PC-9 (cell line): ENCODE measurements around the gene CLIP1. TPM values are rescaled to one million over a fixed set of nuclear protein-coding genes. Genes with fewer than 3 reads are reported as not detected.

Experiments
- BruUV-seq: library from RNA; stranded (reverse); fragments of 400-500 nt; replicated peaks from 2 replicates; lab custom pipeline; 2021; lab: Mats Ljungman, UMichigan
- CTCF ChIA-PET: fragments of 300-600 bp; sonication (Branson Sonifier 250); formaldehyde crosslinking; loops from one replicate; lab custom pipeline; 2022; ENCODE audit warnings: antibody characterized with exemption; lab: Charles Lee
- POLR2A ChIA-PET: fragments of 300-600 bp; sonication (Branson Sonifier 250); formaldehyde crosslinking; loops from one replicate; lab custom pipeline; 2022; ENCODE audit warnings: antibody characterized with exemption; ENCODE audit not compliant: unreplicated experiment; lab: Charles Lee
- DNase-seq, 2 experiments: peaks; one replicate each; pipeline versions ENCODE4 v3.0.0 to v3.0.0-alpha.2; 2015 to 2022; ENCODE audit warnings: mixed read lengths in 1 of 2
- H2AFZ ChIP-seq: fragments of 200-600 bp; sonication (generic); 2 replicates; pipeline ENCODE4 v1.8.1; 2017; ENCODE audit warnings: antibody characterized with exemption
- H3F3A ChIP-seq: fragments of 200-600 bp; sonication (generic); 2 replicates; pipeline ENCODE4 v1.8.1; 2017; ENCODE audit warnings: antibody characterized with exemption, mild to moderate bottlenecking, low read depth; ENCODE audit not compliant: insufficient read depth
- H3K27ac ChIP-seq: fragments of 200-600 bp; sonication (generic); 2 replicates; pipeline ENCODE4 v1.6.1; 2016; ENCODE audit warnings: mixed run types
- H3K27me3 ChIP-seq: fragments of 200-600 bp; sonication (generic); 2 replicates; pipeline ENCODE4 v1.6.1; 2016; ENCODE audit warnings: low read depth, mixed run types; ENCODE audit not compliant: insufficient read depth
- H3K36me3 ChIP-seq: fragments of 200-600 bp; sonication (generic); 2 replicates; pipeline ENCODE4 v1.6.1; 2016; ENCODE audit warnings: low read depth, mixed run types
- H3K4me1 ChIP-seq: fragments of 200-600 bp; sonication (generic); replicated peaks from 2 replicates; pipeline ENCODE4 v1.6.1; 2016; ENCODE audit warnings: mixed run types; ENCODE audit not compliant: insufficient read depth
- H3K4me2 ChIP-seq: fragments of 200-600 bp; sonication (generic); 2 replicates; pipeline ENCODE4 v1.6.1; 2017; ENCODE audit warnings: mixed run types
- H3K4me3 ChIP-seq: fragments of 200-600 bp; sonication (generic); 2 replicates; pipeline ENCODE4 v1.6.1; 2016; ENCODE audit warnings: mixed run types
- H3K79me2 ChIP-seq: fragments of 200-600 bp; sonication (generic); 2 replicates; pipeline ENCODE4 v1.6.1; 2017; ENCODE audit warnings: low read depth, mixed run types
- H3K9me2 ChIP-seq: fragments of 200-600 bp; sonication (generic); 2 replicates; pipeline ENCODE4 v1.8.1; 2017; ENCODE audit warnings: mild to moderate bottlenecking; ENCODE audit not compliant: insufficient read depth
- H3K9me3 ChIP-seq: fragments of 200-600 bp; sonication (generic); 2 replicates; pipeline ENCODE4 v1.8.1; 2016; ENCODE audit warnings: low read depth; ENCODE audit not compliant: insufficient read depth
- H4K20me1 ChIP-seq: fragments of 200-600 bp; sonication (generic); 2 replicates; pipeline ENCODE4 v1.8.1; 2017; ENCODE audit not compliant: insufficient read depth
- EZH2 ChIP-seq: fragments of 200-600 bp; sonication (generic); IDR thresholded peaks from 2 replicates; pipeline ENCODE4 v1.8.0; 2017; ENCODE audit warnings: antibody characterized with exemption, low read depth
- intact Hi-C: fragments of 100-400 bp; cut with micrococcal nuclease; formaldehyde crosslinking; loops from one replicate; pipeline ENCODE4 v1.10.0; 2022; ENCODE audit not compliant: unreplicated experiment
- total RNA-seq: library from RNA; stranded (reverse); gene quantifications from 2 replicates; pipeline ENCODE4 v1.2.3, GENCODE V29; 2021
- TF ChIP-seq, protein P1 (sequence below): fragments of 200-600 bp; sonication (generic); conservative IDR thresholded peaks from 2 replicates; pipeline ENCODE4 v1.6.1; 2017; ENCODE audit warnings: mixed run types, antibody characterized with exemption, mild to moderate bottlenecking, moderate library complexity

Gene CLIP1
- total RNA-seq, 1 experiment from 2014 or later, result 86.9 TPM

GRCh38 chr12:122309564-122310121, 112.8 kb downstream of the CLIP1 start:
- no TSS peak for BruUV-seq
- Histone ChIP-seq H3K4me3 (no peak overlapping the region), H3K4me1 (no peaks in the 10 kb centered on the region), H3K9me2 (no peaks in the 10 kb centered on the region; the same call in 1 of the 2 replicates), H3F3A (no peaks in the 10 kb centered on the region; the same call in 1 of the 2 replicates), H3K27me3 (no peaks in the 10 kb centered on the region), H3K9me3 (no peaks in the 10 kb centered on the region), H2AFZ (no peak overlapping the region), H3K27ac (no peak overlapping the region), H4K20me1 (0 out of 2 replicates have a peak, but pooled peaks cover 9% of the 10 kb centered on the region), H3K79me2 (no peaks in the 10 kb centered on the region), H3K4me2 (no peak overlapping the region), H3K36me3 (peaks cover 6% of the 10 kb centered on the region)
- POLR2A ChIA-PET, result no interaction called here
- no peak for TF ChIP-seq EZH2
- DNase-seq, result no peak
- CTCF ChIA-PET, result no interaction called here
- intact Hi-C loops, result no loop called here

GRCh38 chr12:122308811-122309210, 113.7 kb downstream of the CLIP1 start:
- DNase-seq, result no peak
- intact Hi-C loops, result no loop called here
- no peaks in the 10 kb centered on the region; the same call in 1 of the 2 replicates for H3K9me2 ChIP-seq
- H4K20me1 ChIP-seq, result 0 out of 2 replicates have a peak, but pooled peaks cover 9% of the 10 kb centered on the region
- TF ChIP-seq, protein P1, sequence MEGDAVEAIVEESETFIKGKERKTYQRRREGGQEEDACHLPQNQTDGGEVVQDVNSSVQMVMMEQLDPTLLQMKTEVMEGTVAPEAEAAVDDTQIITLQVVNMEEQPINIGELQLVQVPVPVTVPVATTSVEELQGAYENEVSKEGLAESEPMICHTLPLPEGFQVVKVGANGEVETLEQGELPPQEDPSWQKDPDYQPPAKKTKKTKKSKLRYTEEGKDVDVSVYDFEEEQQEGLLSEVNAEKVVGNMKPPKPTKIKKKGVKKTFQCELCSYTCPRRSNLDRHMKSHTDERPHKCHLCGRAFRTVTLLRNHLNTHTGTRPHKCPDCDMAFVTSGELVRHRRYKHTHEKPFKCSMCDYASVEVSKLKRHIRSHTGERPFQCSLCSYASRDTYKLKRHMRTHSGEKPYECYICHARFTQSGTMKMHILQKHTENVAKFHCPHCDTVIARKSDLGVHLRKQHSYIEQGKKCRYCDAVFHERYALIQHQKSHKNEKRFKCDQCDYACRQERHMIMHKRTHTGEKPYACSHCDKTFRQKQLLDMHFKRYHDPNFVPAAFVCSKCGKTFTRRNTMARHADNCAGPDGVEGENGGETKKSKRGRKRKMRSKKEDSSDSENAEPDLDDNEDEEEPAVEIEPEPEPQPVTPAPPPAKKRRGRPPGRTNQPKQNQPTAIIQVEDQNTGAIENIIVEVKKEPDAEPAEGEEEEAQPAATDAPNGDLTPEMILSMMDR, result no peak
- TF ChIP-seq EZH2, result no peak
- H3K36me3 ChIP-seq, result peaks cover 6% of the 10 kb centered on the region
- H3K4me2 ChIP-seq, result no peak overlapping the region
- H3K27me3 ChIP-seq, result no peaks in the 10 kb centered on the region
- H3K4me3 ChIP-seq, result no peak overlapping the region
- H3K79me2 ChIP-seq, result no peaks in the 10 kb centered on the region
- H2AFZ ChIP-seq, result no peak overlapping the region
- ChIA-PET CTCF (no interaction called here), POLR2A (no interaction called here)
- H3K9me3 ChIP-seq, result no peaks in the 10 kb centered on the region
- H3F3A ChIP-seq, result no peaks in the 10 kb centered on the region; the same call in 1 of the 2 replicates
- H3K4me1 ChIP-seq, result no peaks in the 10 kb centered on the region
- BruUV-seq, result no TSS peak
- H3K27ac ChIP-seq, result no peak overlapping the region

- 0 out of 2 replicates have a peak, but pooled peaks cover 9% of the 10 kb centered on the region for H4K20me1 ChIP-seq
- TF ChIP-seq, protein P1, result no peak
- TF ChIP-seq EZH2, result no peak
- no TSS peak for BruUV-seq
- no peaks in the 10 kb centered on the region; the same call in 1 of the 2 replicates for H3K9me2 ChIP-seq
- H3K36me3 ChIP-seq, result peaks cover 6% of the 10 kb centered on the region
- no peak for DNase-seq
- H3K4me1 ChIP-seq, result no peaks in the 10 kb centered on the region
- H3F3A ChIP-seq, result peaks cover 4% of the 10 kb centered on the region; the same call in 1 of the 2 replicates
- H2AFZ ChIP-seq, result no peak overlapping the region
- POLR2A ChIA-PET, result no interaction called here
- H3K9me3 ChIP-seq, result no peaks in the 10 kb centered on the region
- H3K79me2 ChIP-seq, result no peaks in the 10 kb centered on the region
- intact Hi-C loops, result no loop called here
- no peaks in the 10 kb centered on the region for H3K27me3 ChIP-seq
- H3K4me3 ChIP-seq, result no peak overlapping the region
- CTCF ChIA-PET, result no interaction called here
- H3K27ac ChIP-seq, result no peak overlapping the region
- H3K4me2 ChIP-seq, result no peak overlapping the region
Measured at GRCh38 chr12:122306407-122306806, 116.1 kb downstream of the CLIP1 start.
